SK-N-SH (cell line): ENCODE data around the gene CANX. TPM values are rescaled to one million over a fixed set of nuclear protein-coding genes. Genes with fewer than 3 reads are reported as not detected.

Source experiments
- CTCF ChIA-PET: fragments of 300-600, 350-600 bp; formaldehyde crosslinking; extraction: SDS; loops from one replicate; lab custom pipeline; 2021; lab: Yijun Ruan, JAX
- POLR2A ChIA-PET: fragments of 350-600 bp; sonication (Branson Sonifier 250); formaldehyde crosslinking; extraction: SDS; loops from one replicate; lab custom pipeline; 2020; ENCODE audit warnings: antibody characterized with exemption, inconsistent platforms; lab: Yijun Ruan, JAX
- DNase-seq: peaks from one replicate; pipeline ENCODE4 v3.0.0; 2012
- H2AFZ ChIP-seq: fragments of 200-600 bp; sonication (generic); 2 replicates; pipeline ENCODE4 v1.8.1; 2016; ENCODE audit warnings: antibody characterized with exemption, mild to moderate bottlenecking, low read depth
- H3F3A ChIP-seq: fragments of 200-600 bp; sonication (generic); replicated peaks from 2 replicates; pipeline ENCODE3; 2016; ENCODE audit warnings: antibody characterized with exemption, mild to moderate bottlenecking; ENCODE audit not compliant: insufficient read depth
- H3K27ac ChIP-seq, 2 experiments: fragments of 200-500 bp in 1 of 2; fragments of 200-600 bp in 1 of 2; sonication (Bioruptor generic) in 1 of 2; sonication (generic), shearing (Covaris generic) in 1 of 2; 2 replicates each; pipeline versions ENCODE4 v1.5.1 to v1.6.1; 2014 to 2016; ENCODE audit warnings: low read depth in 2 of 2, inconsistent platforms in 1 of 2, low read length in 1 of 2, mild to moderate bottlenecking in 1 of 2, mixed read lengths in 1 of 2
- H3K27me3 ChIP-seq: fragments of 200-600 bp; sonication (generic), shearing (Covaris generic); 2 replicates; pipeline ENCODE4 v1.6.1; 2016; ENCODE audit warnings: mixed run types; ENCODE audit not compliant: insufficient read depth
- H3K36me3 ChIP-seq, 2 experiments: fragments of 200-500 bp in 1 of 2; fragments of 200-600 bp in 1 of 2; sonication (Bioruptor generic) in 1 of 2; sonication (generic) in 1 of 2; replicated peaks in 1 of 2; 2 replicates each; pipeline versions ENCODE3 to v1.5.1; 2014 to 2016; ENCODE audit warnings: low read length in 1 of 2, mild to moderate bottlenecking in 1 of 2; ENCODE audit not compliant: insufficient read depth in 2 of 2, control insufficient read depth in 1 of 2
- H3K4me1 ChIP-seq, 2 experiments: fragments of 200-500 bp in 1 of 2; fragments of 200-600 bp in 1 of 2; sonication (Bioruptor generic) in 1 of 2; sonication (generic), shearing (Covaris generic) in 1 of 2; 2 replicates each; pipeline versions ENCODE4 v1.5.1 to v1.6.1; 2014 to 2016; ENCODE audit warnings: low read depth in 1 of 2, low read length in 1 of 2, mixed run types in 1 of 2; ENCODE audit not compliant: insufficient read depth in 2 of 2, control insufficient read depth in 1 of 2
- H3K4me2 ChIP-seq: fragments of 200-600 bp; sonication (generic), shearing (Covaris generic); 2 replicates; pipeline ENCODE4 v1.6.1; 2017; ENCODE audit warnings: mixed run types
- H3K4me3 ChIP-seq, 2 experiments: fragments of 200-500 bp in 1 of 2; fragments of 200-600 bp in 1 of 2; sonication (Bioruptor generic) in 1 of 2; sonication (generic), shearing (Covaris generic) in 1 of 2; 2 replicates each; pipeline versions ENCODE4 v1.5.1 to v1.8.1; 2014 to 2016; ENCODE audit warnings: low read depth in 2 of 2, inconsistent platforms in 1 of 2, low read length in 1 of 2, mild to moderate bottlenecking in 1 of 2, mixed read lengths in 1 of 2, moderate library complexity in 1 of 2
- H3K79me2 ChIP-seq: fragments of 200-600 bp; sonication (generic); 2 replicates; pipeline ENCODE4 v1.8.1; 2017; ENCODE audit warnings: mild to moderate bottlenecking; ENCODE audit not compliant: insufficient read depth
- H3K9ac ChIP-seq: fragments of 200-600 bp; sonication (generic); 2 replicates; pipeline ENCODE4 v1.6.1; 2017; ENCODE audit warnings: mixed run types
- H3K9me2 ChIP-seq: fragments of 200-600 bp; sonication (generic); 2 replicates; pipeline ENCODE4 v1.6.1; 2017; ENCODE audit warnings: mixed run types
- H3K9me3 ChIP-seq: fragments of 200-600 bp; sonication (generic); 2 replicates; pipeline ENCODE4 v1.6.1; 2017; ENCODE audit warnings: mixed run types, mild to moderate bottlenecking, moderate library complexity
- H4K20me1 ChIP-seq: fragments of 200-600 bp; sonication (generic); 2 replicates; pipeline ENCODE4 v1.6.1; 2017; ENCODE audit warnings: mild to moderate bottlenecking, mixed run types; ENCODE audit not compliant: insufficient read depth
- FOXJ3 ChIP-seq: sonication (generic); formaldehyde crosslinking; IDR thresholded peaks from 2 replicates; pipeline ENCODE4 v1.5.1; 2020; ENCODE audit warnings: mild to moderate bottlenecking, missing genetic modification reagents
- MAX ChIP-seq: IDR thresholded peaks from 2 replicates; pipeline ENCODE4 v1.4.0; 2012; ENCODE audit warnings: low read depth
- MEF2A ChIP-seq: IDR thresholded peaks from 2 replicates; pipeline ENCODE4 v1.4.0; 2012; ENCODE audit warnings: low read depth, borderline replicate concordance
- MXI1 ChIP-seq: IDR thresholded peaks from 2 replicates; pipeline ENCODE4 v1.6.1; 2012; ENCODE audit warnings: mild to moderate bottlenecking, low read depth, low read length, improper control_type of control experiment
- NFIC ChIP-seq: IDR thresholded peaks from 2 replicates; pipeline ENCODE4 v1.4.0; 2012; ENCODE audit warnings: borderline replicate concordance
- NRF1 ChIP-seq: IDR thresholded peaks from 2 replicates; pipeline ENCODE4 v1.6.1; 2012; ENCODE audit warnings: low read depth, mild to moderate bottlenecking, low read length
- PBX3 ChIP-seq: IDR thresholded peaks from 2 replicates; pipeline ENCODE4; 2012
- RAD21 ChIP-seq: IDR thresholded peaks from 2 replicates; pipeline ENCODE4 v1.6.1; 2012; ENCODE audit warnings: mild to moderate bottlenecking, low read length
- REST ChIP-seq: IDR thresholded peaks from 2 replicates; pipeline ENCODE4 v1.6.1; 2012; ENCODE audit warnings: mild to moderate bottlenecking, low read depth, low read length, moderate library complexity
- RFX5 ChIP-seq: IDR thresholded peaks from 2 replicates; pipeline ENCODE4 v1.6.1; 2012; ENCODE audit warnings: mild to moderate bottlenecking, improper control_type of control experiment, low read length
- RXRA ChIP-seq: IDR thresholded peaks from 2 replicates; pipeline ENCODE4 v1.4.0; 2012; ENCODE audit warnings: low read depth, mild to moderate bottlenecking, borderline replicate concordance
- TEAD4 ChIP-seq: IDR thresholded peaks from 2 replicates; pipeline ENCODE4 v1.4.0; 2012; ENCODE audit warnings: mild to moderate bottlenecking, borderline replicate concordance; ENCODE audit not compliant: insufficient read depth
- USF2 ChIP-seq: fragments of 150-350 bp; IDR thresholded peaks from 2 replicates; pipeline ENCODE4 v1.6.1; 2017; ENCODE audit warnings: antibody characterized with exemption, low read length, low read depth, borderline replicate concordance
- WGBS: methylation state at CpG from one replicate; pipeline ENCODE4 v1.1.6; 2017; ENCODE audit warnings: low lambda C conversion rate; 5-methylcytosine and 5-hydroxymethylcytosine counted together
- polyA plus RNA-seq, 3 experiments: library from polyadenylated mRNA; depleted of rRNA; stranded (reverse); fragments of >200 nt; gene quantifications; 2 replicates each; pipeline ENCODE4 v1.2.3, GENCODE V29; 2012

Gene CANX
- polyA plus RNA-seq, 1 of the 3 experiments (the other 2 are of a cell fraction), result 215 TPM

GRCh38 chr5:179697993-179698934, 503 bp upstream of the CANX start (continued):
- TF ChIP-seq RFX5, result 0 out of 2 replicates have a peak, but pooled peaks have one; percentile 55
- no peak; the same call in 1 of the 2 replicates for TF ChIP-seq NFIC
- TF ChIP-seq RXRA, result no peak
- TF ChIP-seq MEF2A, result no peak
- TF ChIP-seq FOXJ3, result no peak
- peak; percentile 100 for TF ChIP-seq PBX3
- peak; percentile 20; the same call in 1 of the 2 replicates for TF ChIP-seq MAX
- TF ChIP-seq RAD21, result no peak
- peak; percentile 60 for TF ChIP-seq NRF1
- no peak for TF ChIP-seq USF2
- 0 out of 2 replicates have a peak, but pooled peaks have one; percentile 27 for TF ChIP-seq TEAD4

- 2% methylated on average over 19 of the region's 19 CpGs for WGBS
- ChIA-PET POLR2A (no interaction called here), CTCF (interaction anchor here (0.9 to 1.1 kb wide), 2 partner anchors 18 to 63 kb away, joined by 3 to 4 read pairs; no protein-coding TSS in a partner anchor)
- Histone ChIP-seq H3K9me2 (no peaks in the 10 kb centered on the region), H3K36me3 (peaks cover 0 to 20% of the 10 kb centered on the region in 2 experiments), H3K4me1 (peaks cover 4 to 5% of the 10 kb centered on the region in 2 experiments; a peak in 2 of 4 replicates), H3K79me2 (peaks cover 78% of the 10 kb centered on the region), H3K4me3 (peak overlapping the region; percentile 73 to 97), H2AFZ (no peak overlapping the region), H3K9ac (peak overlapping the region; percentile 99), H3K4me2 (peak overlapping the region; percentile 88), H4K20me1 (peaks cover 47% of the 10 kb centered on the region), H3K27ac (peak overlapping the region; percentile 72 to 89), H3K9me3 (no peaks in the 10 kb centered on the region), H3F3A (peaks cover 8% of the 10 kb centered on the region), H3K27me3 (no peaks in the 10 kb centered on the region)
- TF ChIP-seq REST (no peak), MXI1 (0 out of 2 replicates have a peak, but pooled peaks have one; percentile 23)
- DNase-seq, result peak; percentile 48
Measured at GRCh38 chr5:179699616-179700237, 960 bp downstream of the CANX start.
